ENCODE measurements around the gene UNC80. TPM values are rescaled to one million over a fixed set of nuclear protein-coding genes. Genes with fewer than 3 reads are reported as not detected.

UNC80 gene
- total and polyA plus RNA-seq, 2 of the 4 experiments (the other 2 are of a cell fraction) = not detected

DNA sequence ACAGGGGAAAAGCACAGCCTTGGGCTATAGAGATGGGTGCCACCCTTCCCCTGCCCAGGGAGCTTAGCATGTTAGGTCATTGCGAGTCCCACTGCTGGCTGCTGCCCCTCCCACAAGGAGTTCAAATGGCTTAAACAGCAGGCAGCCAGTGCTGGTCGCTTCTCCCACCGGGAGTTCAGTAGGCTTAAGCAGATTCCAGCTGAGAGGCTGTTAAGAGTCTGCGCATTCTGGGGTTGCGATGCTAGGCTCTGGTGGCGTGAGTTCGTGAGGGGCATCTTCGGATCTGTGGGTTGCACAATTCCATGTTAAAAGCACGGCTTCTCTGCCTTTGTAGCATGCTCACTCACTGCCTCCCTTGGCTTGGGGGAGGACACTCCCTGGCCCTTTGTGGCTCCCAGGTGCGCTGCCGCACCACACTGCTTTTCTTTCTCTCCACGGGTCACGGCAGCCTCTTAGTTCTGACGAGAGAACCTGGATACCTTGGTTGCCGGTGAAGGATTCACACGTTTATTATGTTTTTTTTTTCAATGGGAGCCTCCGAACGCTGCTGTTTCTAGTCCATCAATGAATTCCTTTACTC, 93.2 kb downstream of the UNC80 start:
- H2BK20ac ChIP-seq (ENCODE audit: low read depth, low read length) = no peak overlapping the region
- POLR2A ChIA-PET (ENCODE audit: unreplicated experiment) = no interaction called here
- no peak overlapping the region for H3K4ac ChIP-seq (ENCODE audit: low read depth, low read length)
- ATAC-seq (ENCODE audit: low read depth) = no peak
- BruUV-seq (replicated peaks) = no TSS peak
- H2BK5ac ChIP-seq (ENCODE audit: low read depth, low read length, poor library complexity, severe bottlenecking) = no peak overlapping the region
- H2BK15ac ChIP-seq (ENCODE audit: low read depth, low read length) = no peak overlapping the region
- H2BK120ac ChIP-seq (ENCODE audit: low read depth, low read length) = no peak overlapping the region
- H4K5ac ChIP-seq (ENCODE audit: low read depth, low read length) = no peak overlapping the region
- no peak overlapping the region for H3K23ac ChIP-seq (ENCODE audit: low read depth, low read length)
- in situ Hi-C loops (cut with MboI; ENCODE audit: low sequenced_read_pairs) = no loop called here
- H4K91ac ChIP-seq (ENCODE audit: insufficient read depth, low read depth, low read length) = no peak overlapping the region
- H3K9ac ChIP-seq (ENCODE audit: low read depth, low read length) = no peak overlapping the region
- CTCF ChIA-PET = no interaction called here
- H2AK9ac ChIP-seq (replicated peaks; ENCODE audit: low read depth, low read length, poor library complexity) = no peak overlapping the region
- no peak overlapping the region for H2AFZ ChIP-seq (replicated peaks; ENCODE audit: low read length, poor library complexity)
- dilution Hi-C loops (cut with HindIII; ENCODE audit: low sequenced_read_pairs, unreplicated experiment) = no loop called here
- no peak for DNase-seq
- no peak overlapping the region for H3K18ac ChIP-seq (ENCODE audit: low read depth, low read length)
- H3K4me3 ChIP-seq (ENCODE audit: insufficient read depth, low read depth, low read length) = no peak overlapping the region
- no peak overlapping the region for H3K27ac ChIP-seq (ENCODE audit: insufficient read depth, low read length)
- H3K14ac ChIP-seq (replicated peaks; ENCODE audit: low read depth, low read length) = no peak overlapping the region
- H3K9me3 ChIP-seq (ENCODE audit: control insufficient read depth, insufficient read depth, low read length) = peaks cover 4% of the 10 kb centered on the region; the same call in 1 of the 2 replicates
- WGBS, 2 experiments (ENCODE audit: extremely low coverage in 2 of 2, insufficient read length in 1 of 2) = 44% methylated on average over 9 of the region's 18 CpGs; no CpG with 5 or more reads in 1 of the 2 experiments
- no peak overlapping the region for H2AK5ac ChIP-seq (ENCODE audit: low read depth, low read length)
- TF ChIP-seq RAD21 (IDR thresholded peaks at IDR 0.05; ENCODE audit: low read length) (no peak), CHD1 (IDR thresholded peaks at IDR 0.05; ENCODE audit: low read depth, low read length) (no peak), FOS (IDR thresholded peaks at IDR 0.05; ENCODE audit: low read depth, low read length) (no peak), CEBPB (IDR thresholded peaks at IDR 0.05; ENCODE audit: low read depth, low read length) (no peak), POLR2A (IDR thresholded peaks at IDR 0.05; ENCODE audit: low read depth, low read length) (no peak), MAZ (IDR thresholded peaks at IDR 0.05; ENCODE audit: borderline replicate concordance, low read depth, low read length) (no peak), MAFK (IDR thresholded peaks at IDR 0.05; ENCODE audit: low read depth, low read length) (no peak), RFX5 (IDR thresholded peaks at IDR 0.05; ENCODE audit: low read depth, low read length) (no peak), MXI1 (IDR thresholded peaks at IDR 0.05; ENCODE audit: borderline replicate concordance, low read depth, low read length) (no peak), BHLHE40 (IDR thresholded peaks at IDR 0.05; ENCODE audit: low read depth, low read length) (no peak), SMC3 (IDR thresholded peaks at IDR 0.05; ENCODE audit: low read depth, low read length) (no peak), RCOR1 (IDR thresholded peaks at IDR 0.05; ENCODE audit: insufficient replicate concordance, low read length) (no peak), NFE2L2 (IDR thresholded peaks at IDR 0.05; ENCODE audit: low read depth, low read length) (no peak)
- TF ChIP-seq, protein P1, sequence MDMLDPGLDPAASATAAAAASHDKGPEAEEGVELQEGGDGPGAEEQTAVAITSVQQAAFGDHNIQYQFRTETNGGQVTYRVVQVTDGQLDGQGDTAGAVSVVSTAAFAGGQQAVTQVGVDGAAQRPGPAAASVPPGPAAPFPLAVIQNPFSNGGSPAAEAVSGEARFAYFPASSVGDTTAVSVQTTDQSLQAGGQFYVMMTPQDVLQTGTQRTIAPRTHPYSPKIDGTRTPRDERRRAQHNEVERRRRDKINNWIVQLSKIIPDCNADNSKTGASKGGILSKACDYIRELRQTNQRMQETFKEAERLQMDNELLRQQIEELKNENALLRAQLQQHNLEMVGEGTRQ (IDR thresholded peaks at IDR 0.05; ENCODE audit: low read depth, low read length) = no peak
- TF ChIP-seq, protein P2, sequence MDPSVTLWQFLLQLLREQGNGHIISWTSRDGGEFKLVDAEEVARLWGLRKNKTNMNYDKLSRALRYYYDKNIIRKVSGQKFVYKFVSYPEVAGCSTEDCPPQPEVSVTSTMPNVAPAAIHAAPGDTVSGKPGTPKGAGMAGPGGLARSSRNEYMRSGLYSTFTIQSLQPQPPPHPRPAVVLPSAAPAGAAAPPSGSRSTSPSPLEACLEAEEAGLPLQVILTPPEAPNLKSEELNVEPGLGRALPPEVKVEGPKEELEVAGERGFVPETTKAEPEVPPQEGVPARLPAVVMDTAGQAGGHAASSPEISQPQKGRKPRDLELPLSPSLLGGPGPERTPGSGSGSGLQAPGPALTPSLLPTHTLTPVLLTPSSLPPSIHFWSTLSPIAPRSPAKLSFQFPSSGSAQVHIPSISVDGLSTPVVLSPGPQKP (IDR thresholded peaks at IDR 0.05; ENCODE audit: borderline replicate concordance, low read depth, low read length) = no peak
- TF ChIP-seq, protein P3, sequence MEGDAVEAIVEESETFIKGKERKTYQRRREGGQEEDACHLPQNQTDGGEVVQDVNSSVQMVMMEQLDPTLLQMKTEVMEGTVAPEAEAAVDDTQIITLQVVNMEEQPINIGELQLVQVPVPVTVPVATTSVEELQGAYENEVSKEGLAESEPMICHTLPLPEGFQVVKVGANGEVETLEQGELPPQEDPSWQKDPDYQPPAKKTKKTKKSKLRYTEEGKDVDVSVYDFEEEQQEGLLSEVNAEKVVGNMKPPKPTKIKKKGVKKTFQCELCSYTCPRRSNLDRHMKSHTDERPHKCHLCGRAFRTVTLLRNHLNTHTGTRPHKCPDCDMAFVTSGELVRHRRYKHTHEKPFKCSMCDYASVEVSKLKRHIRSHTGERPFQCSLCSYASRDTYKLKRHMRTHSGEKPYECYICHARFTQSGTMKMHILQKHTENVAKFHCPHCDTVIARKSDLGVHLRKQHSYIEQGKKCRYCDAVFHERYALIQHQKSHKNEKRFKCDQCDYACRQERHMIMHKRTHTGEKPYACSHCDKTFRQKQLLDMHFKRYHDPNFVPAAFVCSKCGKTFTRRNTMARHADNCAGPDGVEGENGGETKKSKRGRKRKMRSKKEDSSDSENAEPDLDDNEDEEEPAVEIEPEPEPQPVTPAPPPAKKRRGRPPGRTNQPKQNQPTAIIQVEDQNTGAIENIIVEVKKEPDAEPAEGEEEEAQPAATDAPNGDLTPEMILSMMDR (conservative IDR thresholded peaks at IDR 0.05; ENCODE audit: low read depth, low read length) = no peak
- H4K8ac ChIP-seq (ENCODE audit: low read depth in 2 of 2, low read length in 2 of 2) = no peak overlapping the region
- H3K4me1 ChIP-seq (ENCODE audit: control insufficient read depth, insufficient read depth, low read length) = no peaks in the 10 kb centered on the region
- intact Hi-C loops (cut with micrococcal nuclease) = no loop called here
- H3K4me2 ChIP-seq (ENCODE audit: low read depth, low read length) = no peak overlapping the region
- H3K79me1 ChIP-seq (ENCODE audit: low read depth in 1 of 2, low read length in 2 of 2) = no peaks in the 10 kb centered on the region
- no peaks in the 10 kb centered on the region for H4K20me1 ChIP-seq (ENCODE audit: insufficient read depth, low read length)
- H3K56ac ChIP-seq (ENCODE audit: extremely low read depth, insufficient read depth, low read length) = no peak overlapping the region
- H3K36me3 ChIP-seq (ENCODE audit: control insufficient read depth, insufficient read depth, low read length) = no peaks in the 10 kb centered on the region
- H3K9me1 ChIP-seq (ENCODE audit: insufficient read depth, low read length) = no peaks in the 10 kb centered on the region
- H3K27me3 ChIP-seq (ENCODE audit: control insufficient read depth, insufficient read depth, low read length) = no peaks in the 10 kb centered on the region

Data from IMR-90 (cell line).